ENCODE measurements around the gene AGBL5.

AGBL5 gene

GRCh38 chr2:27079233-27080139 is 28.0 kb downstream of the AGBL5 start:
- DNase-seq = no peak

GRCh38 chr2:27080140-27080469 is 28.6 kb downstream of the AGBL5 start:
- DNase-seq = no peak

- DNase-seq = no peak
These were observed 29.1 kb downstream of the AGBL5 start for GRCh38 chr2:27080603-27080936.

GRCh38 chr2:27081984-27082772 is 30.7 kb downstream of the AGBL5 start:
- DNase-seq = no peak

- no peak for DNase-seq
These were observed 31.4 kb downstream of the AGBL5 start for GRCh38 chr2:27082773-27083409.

- DNase-seq = no peak
These were observed 32.2 kb downstream of the AGBL5 start for GRCh38 chr2:27083410-27084296.

- no peak for DNase-seq
These were observed 33.0 kb downstream of the AGBL5 start for GRCh38 chr2:27084297-27085061.

GRCh38 chr2:27085062-27085672 is 33.7 kb downstream of the AGBL5 start:
- no peak for DNase-seq

GRCh38 chr2:27085673-27086089 is 34.2 kb downstream of the AGBL5 start:
- peak; percentile 71 for DNase-seq

- peak; percentile 100 for DNase-seq
These were observed 34.7 kb downstream of the AGBL5 start for GRCh38 chr2:27086090-27086723.

GRCh38 chr2:27086724-27087593 is 35.5 kb downstream of the AGBL5 start, which contains the start of gene KHK:
Gene KHK (plus strand): TSS chr2:27086772. CDS start chr2:27087260, 488 bp downstream.
- no peak for DNase-seq

- no peak for DNase-seq
These were observed 36.4 kb downstream of the AGBL5 start for GRCh38 chr2:27087823-27088410.

GRCh38 chr2:27088634-27089033 is 37.2 kb downstream of the AGBL5 start:
- no peak for DNase-seq

- no peak for DNase-seq
These were observed 37.9 kb downstream of the AGBL5 start for GRCh38 chr2:27089111-27089954.

- no peak for DNase-seq
These were observed 40.6 kb downstream of the AGBL5 start for GRCh38 chr2:27091746-27092695.

GRCh38 chr2:27092696-27093429 is 41.4 kb downstream of the AGBL5 start:
- DNase-seq = no peak
